Measurements from ENCODE around the gene DEFB123.
"Not testable (repeated sequence)": the region's sequence is repeated elsewhere in the genome, so short reads cannot be mapped to it uniquely, and the experiment has no call there.

The DEFB123 gene

GRCh38 chr20:31440012-31440659, at the start of gene DEFB123:
TSS of gene DEFB123 (plus strand) at chr20:31440632. CDS start at chr20:31440699, 67 bp downstream.
- H3K27me3 Mint-ChIP-seq, result peaks cover 36% of the 10 kb centered on the region
- peak within 1 kb of the TSS; percentile 39 for H3K27ac Mint-ChIP-seq (ENCODE audit: low read depth)
- DNase-seq (ENCODE audit: low spot score in 2 of 2) (no peak), ATAC-seq (replicated peaks; ENCODE audit: extremely low read depth, poor library complexity, severe bottlenecking) (no peak)
- H3K4me1 Mint-ChIP-seq, result no peaks in the 10 kb centered on the region
- H3K4me3 Mint-ChIP-seq, result no peak within 1 kb of the TSS
- H3K36me3 Mint-ChIP-seq (ENCODE audit: insufficient read depth), result no peaks in the 10 kb centered on the region
- no peaks in the 10 kb centered on the region for H3K9me3 Mint-ChIP-seq

DNA sequence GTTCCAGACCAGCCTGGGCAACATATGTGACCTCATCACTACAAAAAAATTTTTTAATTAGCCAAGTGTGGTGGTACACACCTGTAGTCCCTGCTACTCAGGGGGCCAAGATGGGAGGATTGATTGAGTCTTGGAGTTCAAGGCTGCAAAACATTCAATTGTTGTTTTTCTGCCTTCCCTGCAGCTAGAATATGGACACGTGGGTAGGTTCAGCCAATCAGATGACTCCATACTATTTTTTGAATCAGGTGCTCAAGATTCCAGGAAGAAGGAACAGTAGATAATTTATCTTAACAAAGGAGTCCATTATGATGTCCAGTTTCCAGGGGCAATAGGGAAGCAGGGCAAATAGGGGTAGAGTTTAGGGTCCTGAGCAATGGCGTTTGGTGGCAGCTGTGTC, 47.6 kb upstream of the DEFB123 start:
- H3K36me3 Mint-ChIP-seq (ENCODE audit: insufficient read depth), result peaks cover 1% of the 10 kb centered on the region
- no peaks in the 10 kb centered on the region for H3K4me1 Mint-ChIP-seq
- no peak overlapping the region for H3K27ac Mint-ChIP-seq (ENCODE audit: low read depth)
- ATAC-seq (replicated peaks; ENCODE audit: extremely low read depth, poor library complexity, severe bottlenecking), result no peak
- H3K9me3 Mint-ChIP-seq, result peaks cover 6% of the 10 kb centered on the region
- H3K27me3 Mint-ChIP-seq, result peaks cover 19% of the 10 kb centered on the region
- H3K4me3 Mint-ChIP-seq, result no peak overlapping the region
- DNase-seq (ENCODE audit: low spot score in 2 of 2), result no peak

DNA sequence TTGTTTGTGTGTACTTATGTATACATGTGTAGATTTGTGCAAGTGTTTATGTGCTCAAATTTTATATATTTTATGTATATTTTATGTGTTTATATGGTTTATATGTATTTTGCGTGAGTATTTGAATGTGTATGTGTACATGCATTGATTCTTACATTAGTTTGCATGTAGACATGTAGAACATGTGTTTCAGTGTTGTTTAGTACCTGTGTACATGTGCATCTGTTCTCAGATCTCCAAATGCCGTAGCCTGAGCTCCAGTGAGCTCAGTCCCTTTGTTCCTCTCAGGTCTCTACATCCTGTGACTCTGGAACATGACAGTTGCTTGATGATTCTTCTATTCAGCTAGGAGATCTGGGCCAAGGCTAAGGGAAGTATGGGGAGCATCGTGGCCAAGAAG, 45.5 kb upstream of the DEFB123 start:
- peaks cover 1% of the 10 kb centered on the region for H3K36me3 Mint-ChIP-seq (ENCODE audit: insufficient read depth)
- no peaks in the 10 kb centered on the region for H3K4me1 Mint-ChIP-seq
- H3K4me3 Mint-ChIP-seq, result no peak overlapping the region
- peaks cover 6% of the 10 kb centered on the region for H3K9me3 Mint-ChIP-seq
- no peak for DNase-seq (ENCODE audit: low spot score in 2 of 2)
- ATAC-seq (replicated peaks; ENCODE audit: extremely low read depth, poor library complexity, severe bottlenecking), result no peak
- H3K27me3 Mint-ChIP-seq, result peaks cover 7% of the 10 kb centered on the region
- H3K27ac Mint-ChIP-seq (ENCODE audit: low read depth), result no peak overlapping the region

DNA sequence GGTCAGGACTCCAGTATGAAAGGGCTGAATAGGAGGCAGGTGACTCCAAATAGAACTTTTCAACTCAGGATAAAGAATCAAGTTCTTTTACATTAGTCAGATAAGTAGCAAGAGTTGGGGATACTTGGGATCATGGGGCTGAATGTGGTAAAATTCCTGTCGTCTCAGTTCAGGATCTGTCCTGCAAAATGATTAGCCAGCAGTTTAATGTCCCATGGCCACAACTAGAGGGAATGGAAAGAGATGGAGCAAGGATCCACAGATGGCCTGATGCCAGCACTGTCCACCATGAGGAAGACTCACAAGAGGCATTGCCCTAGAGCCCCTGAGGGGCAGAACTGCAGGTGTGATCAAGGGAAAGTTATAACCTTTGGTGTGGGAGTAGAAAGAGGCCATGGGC, 36.5 kb upstream of the DEFB123 start:
- no peak overlapping the region for H3K4me3 Mint-ChIP-seq
- H3K27me3 Mint-ChIP-seq, result peaks cover 15% of the 10 kb centered on the region
- H3K9me3 Mint-ChIP-seq, result no peaks in the 10 kb centered on the region
- H3K27ac Mint-ChIP-seq (ENCODE audit: low read depth), result no peak overlapping the region
- DNase-seq (ENCODE audit: low spot score in 2 of 2) (no peak), ATAC-seq (replicated peaks; ENCODE audit: extremely low read depth, poor library complexity, severe bottlenecking) (no peak)
- H3K36me3 Mint-ChIP-seq (ENCODE audit: insufficient read depth), result no peaks in the 10 kb centered on the region
- H3K4me1 Mint-ChIP-seq, result no peaks in the 10 kb centered on the region

- H3K27ac Mint-ChIP-seq (ENCODE audit: low read depth), result no peak within 1 kb of the TSS
- DNase-seq (ENCODE audit: low spot score in 2 of 2), result no peak
- peaks cover 15% of the 10 kb centered on the region for H3K27me3 Mint-ChIP-seq
- no peak for ATAC-seq (replicated peaks; ENCODE audit: extremely low read depth, poor library complexity, severe bottlenecking)
- H3K4me1 Mint-ChIP-seq, result no peaks in the 10 kb centered on the region
- H3K4me3 Mint-ChIP-seq, result no peak within 1 kb of the TSS
- H3K9me3 Mint-ChIP-seq, result no peaks in the 10 kb centered on the region
- no peaks in the 10 kb centered on the region for H3K36me3 Mint-ChIP-seq (ENCODE audit: insufficient read depth)
These were observed 34.3 kb upstream of the DEFB123 start, which contains the start of gene DEFB121 for GRCh38 chr20:31406115-31406514. TSS of gene DEFB121 (minus strand) at chr20:31406215. CDS start at chr20:31406152, 63 bp downstream.

DNA sequence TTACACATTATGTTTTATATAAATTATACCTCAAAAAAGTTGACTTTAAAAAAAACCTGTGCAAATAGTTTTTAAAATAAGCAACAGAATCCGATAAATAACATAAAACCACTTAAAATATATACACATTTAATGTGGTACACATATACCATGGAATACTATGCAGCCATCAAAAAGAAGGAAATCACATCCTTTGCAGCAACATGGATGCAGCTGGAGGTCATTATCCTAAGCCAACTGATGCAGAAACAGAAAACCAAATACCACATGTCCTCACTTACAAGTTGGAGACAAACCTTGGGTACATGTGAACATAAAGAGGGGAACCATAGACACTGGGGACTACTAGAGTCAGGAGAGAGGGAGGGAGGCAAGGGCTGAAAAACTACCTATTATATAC, 30.4 kb upstream of the DEFB123 start:
- no peaks in the 10 kb centered on the region for H3K4me1 Mint-ChIP-seq
- no peak for ATAC-seq (replicated peaks; ENCODE audit: extremely low read depth, poor library complexity, severe bottlenecking)
- H3K27me3 Mint-ChIP-seq, result peaks cover 27% of the 10 kb centered on the region
- no peaks in the 10 kb centered on the region for H3K36me3 Mint-ChIP-seq (ENCODE audit: insufficient read depth)
- no peaks in the 10 kb centered on the region for H3K9me3 Mint-ChIP-seq
- DNase-seq (ENCODE audit: low spot score in 2 of 2), result no peak
- no peak overlapping the region for H3K4me3 Mint-ChIP-seq
- no peak overlapping the region for H3K27ac Mint-ChIP-seq (ENCODE audit: low read depth)

- H3K36me3 Mint-ChIP-seq (ENCODE audit: insufficient read depth), result no peaks in the 10 kb centered on the region
- H3K27ac Mint-ChIP-seq (ENCODE audit: low read depth), result no peak overlapping the region
- peaks cover 24% of the 10 kb centered on the region for H3K27me3 Mint-ChIP-seq
- H3K4me1 Mint-ChIP-seq, result no peaks in the 10 kb centered on the region
- H3K9me3 Mint-ChIP-seq, result no peaks in the 10 kb centered on the region
- no peak for ATAC-seq (replicated peaks; ENCODE audit: extremely low read depth, poor library complexity, severe bottlenecking)
- DNase-seq (ENCODE audit: low spot score in 2 of 2), result no peak
- no peak overlapping the region for H3K4me3 Mint-ChIP-seq
These were observed 26.1 kb upstream of the DEFB123 start for GRCh38 chr20:31414381-31414780.

- Mint-ChIP-seq H3K9me3 (no peaks in the 10 kb centered on the region), H3K4me3 (no peak overlapping the region), H3K27me3 (peaks cover 34% of the 10 kb centered on the region), H3K36me3 (ENCODE audit: insufficient read depth) (no peaks in the 10 kb centered on the region), H3K27ac (ENCODE audit: low read depth) (no peak overlapping the region), H3K4me1 (no peaks in the 10 kb centered on the region)
- DNase-seq (ENCODE audit: low spot score in 2 of 2), result no peak
- ATAC-seq (replicated peaks; ENCODE audit: extremely low read depth, poor library complexity, severe bottlenecking), result no peak
These were observed 24.8 kb upstream of the DEFB123 start for GRCh38 chr20:31415653-31416052.

GRCh38 chr20:31418307-31418706, 22.1 kb upstream of the DEFB123 start:
- H3K36me3 Mint-ChIP-seq (ENCODE audit: insufficient read depth), result no peaks in the 10 kb centered on the region
- H3K9me3 Mint-ChIP-seq, result no peaks in the 10 kb centered on the region
- H3K4me1 Mint-ChIP-seq, result no peaks in the 10 kb centered on the region

GRCh38 chr20:31425797-31426196, 14.6 kb upstream of the DEFB123 start:
- Mint-ChIP-seq H3K4me3 (no peak overlapping the region), H3K36me3 (ENCODE audit: insufficient read depth) (no peaks in the 10 kb centered on the region), H3K4me1 (no peaks in the 10 kb centered on the region), H3K27ac (ENCODE audit: low read depth) (no peak overlapping the region), H3K27me3 (peaks cover 16% of the 10 kb centered on the region), H3K9me3 (no peaks in the 10 kb centered on the region)
- ATAC-seq (replicated peaks; ENCODE audit: extremely low read depth, poor library complexity, severe bottlenecking), result no peak
- DNase-seq (ENCODE audit: low spot score in 2 of 2), result no peak

More at GRCh38 chr20:31418307-31418706, 22.1 kb upstream of the DEFB123 start:
- Mint-ChIP-seq H3K27me3 (peaks cover 33% of the 10 kb centered on the region), H3K4me3 (no peak overlapping the region), H3K27ac (ENCODE audit: low read depth) (no peak overlapping the region)
- DNase-seq (ENCODE audit: low spot score in 2 of 2) (no peak), ATAC-seq (replicated peaks; ENCODE audit: extremely low read depth, poor library complexity, severe bottlenecking) (no peak)

- not testable (repeated sequence) for DNase-seq (ENCODE audit: low spot score in 2 of 2); H3K4me1 Mint-ChIP-seq; ATAC-seq (replicated peaks; ENCODE audit: extremely low read depth, poor library complexity, severe bottlenecking); H3K4me3 Mint-ChIP-seq; H3K27ac Mint-ChIP-seq (ENCODE audit: low read depth); H3K9me3 Mint-ChIP-seq; H3K36me3 Mint-ChIP-seq (ENCODE audit: insufficient read depth)
- H3K27me3 Mint-ChIP-seq, result peaks cover 20% of the 10 kb centered on the region
These were observed 13.4 kb upstream of the DEFB123 start for GRCh38 chr20:31426891-31427551.

DNA sequence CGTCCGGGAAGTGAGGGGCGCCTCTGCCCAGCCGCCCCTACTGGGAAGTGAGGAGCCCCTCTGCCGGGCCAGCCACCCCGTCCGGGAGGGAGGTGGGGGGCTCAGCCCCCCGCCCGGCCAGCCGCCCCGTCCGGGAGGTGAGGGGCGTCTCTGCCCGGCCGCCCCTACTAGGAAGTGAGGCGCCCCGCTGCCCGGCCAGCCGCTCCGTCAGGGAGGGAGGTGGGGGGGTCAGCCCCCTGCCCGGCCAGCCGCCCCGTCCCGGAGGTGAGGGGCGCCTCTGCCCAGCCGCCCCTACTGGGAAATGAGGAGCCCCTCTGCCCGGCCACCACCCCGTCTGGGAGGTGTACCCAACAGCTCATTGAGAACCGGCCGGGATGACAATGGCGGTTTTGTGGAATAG, 12.9 kb upstream of the DEFB123 start:
- H3K9me3 Mint-ChIP-seq; DNase-seq (ENCODE audit: low spot score in 2 of 2); H3K4me3 Mint-ChIP-seq; H3K27ac Mint-ChIP-seq (ENCODE audit: low read depth); ATAC-seq (replicated peaks; ENCODE audit: extremely low read depth, poor library complexity, severe bottlenecking); H3K4me1 Mint-ChIP-seq; H3K36me3 Mint-ChIP-seq (ENCODE audit: insufficient read depth): not testable (repeated sequence)
- peaks cover 25% of the 10 kb centered on the region for H3K27me3 Mint-ChIP-seq

- no peak for DNase-seq (ENCODE audit: low spot score in 2 of 2)
These were observed 9.8 kb upstream of the DEFB123 start for GRCh38 chr20:31430568-31431115.

More at GRCh38 chr20:31430568-31431115, 9.8 kb upstream of the DEFB123 start:
- no peaks in the 10 kb centered on the region for H3K9me3 Mint-ChIP-seq
- ATAC-seq (replicated peaks; ENCODE audit: extremely low read depth, poor library complexity, severe bottlenecking), result no peak
- H3K4me1 Mint-ChIP-seq, result no peaks in the 10 kb centered on the region
- H3K27ac Mint-ChIP-seq (ENCODE audit: low read depth), result no peak overlapping the region
- no peak overlapping the region for H3K4me3 Mint-ChIP-seq
- H3K27me3 Mint-ChIP-seq, result peaks cover 45% of the 10 kb centered on the region
- no peaks in the 10 kb centered on the region for H3K36me3 Mint-ChIP-seq (ENCODE audit: insufficient read depth)
